GM13977 (cell line): ENCODE results near the gene SCN1A.

Source experiments
- DNase-seq: peaks from one replicate; pipeline ENCODE4 v3.0.0; 2012; ENCODE audit warnings: low spot score
- CTCF ChIP-seq: IDR thresholded peaks from 2 replicates; pipeline ENCODE4 v1.5.1; 2012; ENCODE audit warnings: mild to moderate bottlenecking, control low read depth; ENCODE audit not compliant: insufficient read depth; ENCODE audit errors: extremely low read depth, missing control alignments
- in situ Hi-C: fragments of 300-500 bp; cut with MboI; formaldehyde crosslinking; loops from one replicate; pipeline ENCODE4 v1.12.0; 2022; ENCODE audit warnings: low sequenced_read_pairs, low pct_unique_long_range_greater_than_20kb, mixed read lengths, inconsistent platforms; ENCODE audit not compliant: unreplicated experiment

SCN1A gene

GRCh38 chr2:166128156-166128505 lies 311 bp upstream of the SCN1A start:
- DNase-seq = no peak
- in situ Hi-C loops = no loop called here

GRCh38 chr2:166126007-166126639 lies 1.7 kb downstream of the SCN1A start:
- in situ Hi-C loops = no loop called here
- no peak for DNase-seq
- no peak for TF ChIP-seq CTCF

More at GRCh38 chr2:166128156-166128505, 311 bp upstream of the SCN1A start:
- no peak for TF ChIP-seq CTCF

- in situ Hi-C loops = no loop called here
- no peak for TF ChIP-seq CTCF
Measured at GRCh38 chr2:166125557-166125956, 2.3 kb downstream of the SCN1A start.

GRCh38 chr2:166118180-166118579 lies 9.6 kb downstream of the SCN1A start:
- TF ChIP-seq CTCF = no peak

More at GRCh38 chr2:166125557-166125956, 2.3 kb downstream of the SCN1A start:
- no peak for DNase-seq

GRCh38 chr2:166117491-166117890 lies 10.3 kb downstream of the SCN1A start:
- DNase-seq = no peak
- in situ Hi-C loops = no loop called here
- no peak for TF ChIP-seq CTCF

More at GRCh38 chr2:166118180-166118579, 9.6 kb downstream of the SCN1A start:
- in situ Hi-C loops = no loop called here
- no peak for DNase-seq

GRCh38 chr2:166115589-166115988 lies 12.2 kb downstream of the SCN1A start:
- no peak for DNase-seq
- in situ Hi-C loops = no loop called here
- TF ChIP-seq CTCF = no peak

GRCh38 chr2:166112193-166112605 lies 15.6 kb downstream of the SCN1A start:
- no peak for TF ChIP-seq CTCF
- in situ Hi-C loops = no loop called here
- DNase-seq = no peak
